Myocyte (in vitro differentiated cells): ENCODE results near the gene RNF145. TPM values are rescaled to one million over a fixed set of nuclear protein-coding genes. Genes with fewer than 3 reads are reported as not detected.
"Not testable (repeated sequence)": the region's sequence is repeated elsewhere in the genome, so short reads cannot be mapped to it uniquely, and the experiment has no call there.

Source experiments
- DNase-seq: peaks from one replicate; pipeline ENCODE4 v3.0.0-alpha.2; 2012; ENCODE audit warnings: low read depth
- polyA plus RNA-seq: library from polyadenylated mRNA; unstranded; fragments of >200 nt; gene quantifications from one replicate; pipeline ENCODE4 v1.2.1, GENCODE V29; 2012; ENCODE audit warnings: missing spikeins
- total RNA-seq: library from RNA; depleted of rRNA; stranded (reverse); fragments of >200 nt; gene quantifications from 2 replicates; pipeline ENCODE4 v1.2.3, GENCODE V29; 2014

Gene RNF145
- total RNA-seq, result 20.3 and 24.2 TPM in 2 replicates
- polyA plus RNA-seq, result 47.5 TPM

GRCh38 chr5:159209438-159210209 lies at the start of gene RNF145:
TSS of gene RNF145 (minus strand) at chr5:159209553. CDS start at chr5:159203617, 5,936 bp downstream.
- DNase-seq, result peak; percentile 86

DNA sequence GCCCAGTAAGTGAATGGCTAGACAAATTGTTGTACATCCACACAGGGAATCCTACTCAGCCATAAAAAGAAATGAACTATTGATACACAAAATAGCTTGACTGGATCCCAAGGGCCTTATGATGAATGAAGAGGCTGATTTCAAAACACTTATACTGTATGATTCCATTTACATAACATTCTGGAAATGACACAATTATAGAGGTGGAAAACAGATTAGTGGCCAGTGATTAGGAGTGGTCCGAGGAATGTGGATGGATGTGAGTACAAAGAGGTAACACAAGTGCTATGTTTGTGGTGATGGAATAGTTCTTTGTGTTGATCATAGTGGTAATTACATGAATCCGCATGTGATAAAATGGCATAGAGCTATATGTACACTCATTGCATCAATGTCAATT lies 49.0 kb upstream of the RNF145 start:
- no peak for DNase-seq

DNA sequence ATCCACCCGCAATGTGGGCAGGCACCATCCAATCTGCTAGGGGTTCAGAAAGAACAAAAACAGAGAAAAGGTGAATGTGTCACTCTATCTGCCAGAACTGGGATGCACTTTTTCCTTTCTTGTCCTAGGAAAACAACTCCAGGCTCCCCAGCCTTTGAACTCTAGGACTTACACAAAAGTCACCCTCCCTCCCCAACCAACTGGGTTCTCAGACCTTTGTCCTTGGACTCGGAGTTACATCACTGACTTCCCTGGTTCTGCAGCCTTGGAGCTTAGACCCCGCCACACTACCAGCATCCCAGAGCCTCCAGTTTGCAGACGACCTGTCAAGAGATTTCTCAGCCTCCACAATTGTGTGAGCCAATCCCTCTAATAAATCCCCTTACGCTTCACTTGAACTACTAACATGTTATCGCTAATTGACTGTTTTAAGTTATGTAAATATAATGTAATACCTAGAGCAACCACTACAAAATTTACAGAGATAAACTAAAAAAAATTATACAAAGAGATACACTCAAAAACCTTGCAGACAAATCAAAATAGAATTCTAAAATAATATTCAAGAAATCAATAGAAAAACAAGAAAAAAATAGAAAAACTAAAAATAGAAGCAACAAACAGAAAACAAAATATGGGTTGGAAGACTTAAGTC lies 48.4 kb upstream of the RNF145 start:
- no peak for DNase-seq

DNA sequence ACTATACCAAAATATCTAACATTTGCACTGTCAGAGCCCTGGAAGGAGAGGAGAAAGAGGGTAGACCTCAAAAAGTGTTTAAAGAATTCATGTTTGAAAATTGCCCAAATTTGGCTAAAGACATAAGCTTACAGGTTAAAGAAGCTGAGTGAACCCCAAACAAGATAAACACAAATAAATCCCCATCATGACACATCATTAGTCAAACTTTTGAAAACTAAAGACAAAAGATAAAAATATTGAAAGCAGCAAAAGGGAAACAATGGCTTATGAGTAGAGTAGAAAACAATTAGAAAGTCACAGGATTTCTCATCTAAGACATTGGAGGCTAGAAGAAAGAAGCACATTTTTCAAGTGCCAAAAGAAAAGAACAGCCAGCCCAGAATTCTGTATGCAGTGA lies 47.7 kb upstream of the RNF145 start:
- no peak for DNase-seq

DNA sequence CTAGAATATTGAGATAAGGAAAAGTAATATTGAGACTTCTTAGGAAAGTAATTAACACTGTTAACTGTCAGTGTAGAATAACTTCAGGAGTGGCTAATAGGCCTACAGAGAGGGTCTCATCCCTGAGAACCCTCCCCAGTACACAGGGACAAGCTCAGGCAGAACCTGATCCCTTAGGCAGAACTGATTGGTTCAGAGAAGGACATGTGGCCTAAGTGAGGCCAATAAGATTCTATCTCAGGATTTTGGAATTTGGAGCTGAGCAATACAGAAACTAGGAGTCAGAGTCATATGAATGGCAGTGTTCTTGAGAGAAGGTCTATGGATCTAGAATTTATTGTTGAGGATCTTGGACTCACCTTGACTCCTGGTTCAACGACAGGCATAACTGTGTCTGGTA lies 42.8 kb upstream of the RNF145 start:
- no peak for DNase-seq

- DNase-seq, result no peak
These were observed 39.8 kb upstream of the RNF145 start for GRCh38 chr5:159249158-159249557.

DNA sequence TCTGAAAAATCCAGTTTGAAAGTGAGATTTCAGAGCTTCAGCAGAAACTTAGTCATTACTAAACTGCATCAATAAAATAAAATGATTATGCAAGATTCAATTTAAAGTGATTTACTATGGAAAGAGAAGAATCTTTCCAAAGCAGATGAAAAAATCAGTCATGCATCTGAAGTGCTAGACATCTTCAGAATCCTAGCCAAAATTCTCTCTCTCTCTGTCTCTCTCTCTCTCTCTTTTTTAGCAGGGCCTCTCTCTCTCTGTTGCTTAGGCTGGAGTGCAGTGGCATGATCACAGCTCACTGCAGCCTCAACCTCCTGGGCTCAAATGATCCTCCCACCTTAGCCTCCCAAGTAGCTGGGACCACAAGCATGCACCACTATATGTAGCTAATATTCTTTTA lies 35.5 kb upstream of the RNF145 start:
- DNase-seq, result no peak

DNA sequence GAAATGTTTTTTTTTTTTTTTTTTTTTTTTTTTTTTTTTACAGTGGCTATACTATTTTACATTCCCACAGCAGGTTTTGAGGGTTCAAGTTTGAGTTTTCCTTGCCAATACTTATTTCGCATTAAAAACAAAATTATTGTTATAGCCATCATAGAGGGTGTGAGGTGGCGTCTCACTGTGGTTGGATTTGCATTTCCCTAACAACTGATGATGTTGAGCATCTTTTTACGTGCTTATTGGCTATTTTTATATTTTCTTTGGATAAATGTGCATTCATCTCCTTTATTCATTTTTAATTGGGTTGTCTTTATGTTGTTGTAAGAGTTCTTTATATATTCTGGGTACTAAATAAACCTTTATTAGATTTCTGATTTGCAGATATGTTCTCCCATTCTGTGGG lies 34.8 kb upstream of the RNF145 start:
- DNase-seq, result no peak

DNA sequence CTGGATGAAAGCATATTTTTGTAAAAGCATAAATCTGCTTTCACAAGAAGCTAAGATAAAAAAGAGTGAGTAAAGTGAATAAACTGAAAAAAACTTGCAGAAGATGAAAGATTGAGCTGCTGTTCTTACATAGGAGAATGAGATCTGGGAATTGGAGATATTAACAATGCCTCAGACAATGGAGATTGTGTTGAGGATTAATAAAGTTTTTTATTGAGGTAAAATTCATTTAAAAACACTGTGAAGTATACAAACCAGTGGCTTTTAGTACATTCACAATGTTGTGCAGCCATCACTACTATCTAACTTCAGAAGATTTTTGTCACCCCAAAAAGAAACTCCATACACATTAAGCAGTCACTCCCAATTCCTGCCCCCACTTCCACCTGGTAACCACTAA lies 34.0 kb upstream of the RNF145 start:
- DNase-seq, result no peak

GRCh38 chr5:159242656-159243055 lies 33.3 kb upstream of the RNF145 start:
- DNase-seq, result no peak

GRCh38 chr5:159241946-159242552 lies 32.7 kb upstream of the RNF145 start:
- no peak for DNase-seq

DNA sequence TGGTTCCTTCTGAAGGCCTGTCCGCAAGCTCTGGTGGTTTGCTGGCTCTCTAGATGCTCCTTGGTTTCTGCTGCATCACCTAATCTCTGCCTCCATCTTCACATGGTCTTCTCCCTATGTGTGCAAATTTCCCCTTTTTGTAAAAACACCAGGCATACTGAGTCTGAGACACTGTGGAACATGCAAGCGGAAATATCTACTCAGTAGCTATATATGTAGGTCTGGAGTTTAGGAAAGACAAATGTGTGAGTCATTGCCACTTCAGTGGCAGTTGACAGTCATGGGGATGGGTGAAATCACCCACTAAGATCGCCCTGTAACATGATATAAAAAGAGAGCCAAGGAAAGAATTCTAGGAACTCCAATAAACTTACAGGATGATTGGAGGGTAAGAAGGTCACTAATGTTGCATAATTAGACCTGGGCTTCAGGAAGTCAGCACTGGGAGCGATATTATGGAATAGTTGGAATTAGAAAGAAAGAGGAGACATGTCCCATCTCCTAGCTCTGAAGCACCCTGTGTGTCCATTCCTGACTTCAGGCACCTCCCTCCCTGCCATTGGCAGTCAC lies 31.0 kb upstream of the RNF145 start:
- peak; percentile 59 for DNase-seq

GRCh38 chr5:159235871-159236520 lies 26.6 kb upstream of the RNF145 start:
- DNase-seq, result not testable (repeated sequence)

DNA sequence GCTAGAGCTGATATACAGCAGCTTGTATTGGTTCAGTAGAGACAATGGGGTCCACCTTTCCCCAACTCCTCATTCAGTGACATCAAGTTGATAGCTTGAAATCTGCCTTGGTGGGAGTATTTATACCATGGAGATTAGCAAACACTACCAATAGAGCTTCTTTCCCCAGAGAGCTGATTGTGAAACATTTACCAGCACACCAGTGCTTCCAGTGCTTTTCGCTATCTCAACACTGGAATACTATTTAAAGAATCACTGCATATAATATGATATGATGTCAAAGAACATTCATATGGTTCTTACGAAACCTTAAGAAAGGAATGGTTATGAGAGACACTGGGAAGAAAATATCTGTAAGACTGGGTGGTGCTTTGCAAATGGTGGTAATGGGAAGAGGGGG lies 21.8 kb upstream of the RNF145 start:
- no peak for DNase-seq

DNA sequence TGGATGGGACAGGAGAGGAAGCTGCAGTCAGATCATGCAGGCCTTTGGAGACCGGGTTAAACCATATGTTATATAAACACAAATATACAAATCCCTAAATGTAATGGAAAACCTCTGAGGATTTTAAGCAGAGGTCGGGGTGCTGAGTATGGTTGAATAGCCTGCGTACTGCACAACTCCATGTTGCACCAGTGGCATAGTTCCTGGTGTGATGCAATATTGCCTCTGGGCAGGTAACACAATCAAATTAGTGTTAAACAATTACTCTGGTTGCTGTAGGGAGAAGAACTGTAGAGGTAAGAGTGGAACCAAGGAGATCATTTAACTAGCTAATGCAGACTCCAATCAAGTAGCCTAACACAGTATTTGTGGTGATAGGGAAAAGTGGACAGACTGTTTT lies 21.3 kb upstream of the RNF145 start:
- no peak for DNase-seq

GRCh38 chr5:159228097-159228496 lies 18.7 kb upstream of the RNF145 start:
- DNase-seq, result peak; percentile 12

- DNase-seq, result no peak
These were observed 18.1 kb upstream of the RNF145 start for GRCh38 chr5:159227452-159227851.

DNA sequence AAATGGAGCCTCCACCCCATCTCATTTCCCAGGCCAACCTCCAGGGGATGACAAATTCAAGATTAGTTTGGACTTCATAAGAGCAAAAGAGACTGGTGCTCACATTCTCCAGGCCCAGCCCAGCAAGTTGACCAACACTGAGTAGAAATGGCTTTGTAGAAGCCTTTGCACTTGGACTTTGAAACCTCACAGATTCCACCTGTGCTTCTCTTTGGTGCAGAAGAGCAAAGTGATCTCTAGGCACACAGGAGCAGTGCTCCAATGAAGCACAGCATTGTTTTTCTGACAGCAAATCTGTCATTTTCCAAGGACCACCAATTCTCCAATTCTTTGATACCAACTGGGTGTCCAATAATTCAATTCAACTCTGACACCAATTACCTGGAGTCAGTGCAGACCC lies 17.1 kb upstream of the RNF145 start:
- DNase-seq, result no peak

GRCh38 chr5:159224471-159224870 lies 15.1 kb upstream of the RNF145 start:
- DNase-seq, result peak; percentile 22

DNA sequence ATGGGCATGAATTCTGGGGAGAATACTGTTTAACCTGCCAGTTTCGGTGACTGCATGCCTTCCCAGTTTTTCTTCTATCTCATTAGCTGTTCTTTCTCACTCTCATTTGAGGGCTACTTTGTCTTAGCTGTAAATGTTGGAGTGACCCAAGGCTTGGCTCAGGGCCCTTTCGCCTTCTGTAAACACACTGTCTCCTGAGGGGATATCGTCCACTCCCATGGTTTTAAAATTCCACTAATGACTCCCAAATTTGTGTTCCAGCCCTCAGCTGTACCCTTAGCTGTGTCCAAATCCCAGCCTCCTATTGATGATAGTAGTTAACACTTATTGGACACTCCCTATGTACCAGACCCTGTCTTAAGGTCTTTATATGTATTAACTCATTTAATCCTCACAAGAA lies 14.1 kb upstream of the RNF145 start:
- no peak for DNase-seq

DNA sequence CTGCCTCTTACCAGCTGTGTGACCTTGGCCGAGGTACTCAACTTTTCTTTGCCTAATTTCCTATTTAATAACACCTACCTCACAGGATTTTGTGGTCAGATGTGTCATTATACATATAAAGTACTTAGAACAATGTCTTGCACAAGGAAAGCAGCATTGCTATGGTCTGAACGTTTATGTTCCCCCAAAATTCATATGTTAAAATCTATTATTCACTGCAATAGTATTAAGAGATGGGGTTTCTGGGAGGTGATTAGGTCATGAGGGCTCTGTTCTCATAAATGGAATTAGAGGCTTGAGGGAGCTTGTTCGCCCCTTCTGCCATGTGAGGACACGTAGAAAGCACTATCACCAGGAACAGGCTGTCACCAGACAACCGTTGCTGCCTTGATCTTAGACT lies 10.9 kb upstream of the RNF145 start:
- no peak for DNase-seq

DNA sequence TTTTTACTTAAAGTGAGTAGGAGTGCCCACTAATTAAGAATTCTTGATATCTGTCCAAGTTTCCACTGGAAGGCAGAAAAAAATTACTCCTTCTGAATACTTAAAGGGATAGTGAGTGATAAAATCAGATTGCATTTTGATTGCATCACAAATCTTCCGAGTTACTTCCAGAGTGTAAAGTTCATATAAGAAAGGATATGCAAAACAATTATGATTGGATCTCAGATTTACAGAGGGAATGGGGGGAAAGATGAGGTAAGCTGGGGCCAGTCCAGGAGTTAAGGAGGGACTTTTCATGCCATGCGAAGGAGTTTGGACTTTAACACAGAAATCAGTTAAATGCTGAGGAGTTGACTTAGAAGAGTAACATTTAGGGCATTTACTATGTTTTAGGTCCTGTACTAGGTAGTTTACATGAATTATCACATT lies 9.3 kb upstream of the RNF145 start:
- DNase-seq, result no peak
